IMR-90 (cell line): ENCODE measurements around the gene VTCN1. TPM values are rescaled to one million over a fixed set of nuclear protein-coding genes. Genes with fewer than 3 reads are reported as not detected.
"Not testable (repeated sequence)": the region's sequence is repeated elsewhere in the genome, so short reads cannot be mapped to it uniquely, and the experiment has no call there.

ENCODE experiments used
- ATAC-seq: fragments of 200-7000 bp; cut with Tn5 transposase; 2 replicates; pipeline ENCODE4 v1.9.1; 2020; ENCODE audit warnings: low read depth, mild to moderate bottlenecking, moderate library complexity
- BruUV-seq: library from RNA; stranded (reverse); fragments of 400-500 nt; replicated peaks from 2 replicates; lab custom pipeline; 2021; lab: Mats Ljungman, UMichigan
- CTCF ChIA-PET: fragments of 300-600 bp; formaldehyde crosslinking; extraction: SDS; loops from one replicate; lab custom pipeline; 2021; ENCODE audit warnings: antibody characterized with exemption; lab: Yijun Ruan, JAX
- POLR2A ChIA-PET: fragments of 300-600 bp; sonication (Branson Sonifier 250); formaldehyde crosslinking; loops from one replicate; lab custom pipeline; 2022; ENCODE audit warnings: antibody characterized with exemption; ENCODE audit not compliant: unreplicated experiment; lab: Charles Lee
- DNase-seq: peaks from one replicate; pipeline ENCODE4 v3.0.0; 2013
- H2AFZ ChIP-seq: replicated peaks from 2 replicates; pipeline ENCODE3; 2013; ENCODE audit warnings: low read length, mild to moderate bottlenecking; ENCODE audit not compliant: poor library complexity
- H2AK5ac ChIP-seq: 2 replicates; pipeline ENCODE4 v1.6.1; 2013; ENCODE audit warnings: low read depth, low read length, inconsistent platforms
- H2AK9ac ChIP-seq: replicated peaks from 2 replicates; pipeline ENCODE3; 2013; ENCODE audit warnings: mild to moderate bottlenecking, low read depth, low read length, moderate library complexity; ENCODE audit not compliant: poor library complexity
- H2BK120ac ChIP-seq: 2 replicates; pipeline ENCODE4 v1.6.1; 2013; ENCODE audit warnings: low read depth, low read length, inconsistent platforms
- H2BK15ac ChIP-seq: 3 replicates; pipeline ENCODE4 v1.6.1; 2013; ENCODE audit warnings: low read depth, low read length, inconsistent platforms
- H2BK20ac ChIP-seq: 2 replicates; pipeline ENCODE4 v1.6.1; 2013; ENCODE audit warnings: low read depth, mild to moderate bottlenecking, inconsistent platforms, low read length, moderate library complexity
- H2BK5ac ChIP-seq: 2 replicates; pipeline ENCODE4 v1.6.1; 2013; ENCODE audit warnings: mild to moderate bottlenecking, low read depth, low read length, inconsistent platforms; ENCODE audit not compliant: poor library complexity, severe bottlenecking
- H3K14ac ChIP-seq: replicated peaks from 2 replicates; pipeline ENCODE4 v1.6.1; 2013; ENCODE audit warnings: low read depth, low read length, inconsistent platforms
- H3K18ac ChIP-seq: 2 replicates; pipeline ENCODE4 v1.6.1; 2013; ENCODE audit warnings: low read depth, low read length, control low read depth
- H3K23ac ChIP-seq: 2 replicates; pipeline ENCODE4 v1.6.1; 2013; ENCODE audit warnings: low read depth, low read length, inconsistent platforms
- H3K27ac ChIP-seq: 2 replicates; pipeline ENCODE4 v1.5.1; 2013; ENCODE audit warnings: mild to moderate bottlenecking, control low read depth, low read length; ENCODE audit not compliant: insufficient read depth
- H3K27me3 ChIP-seq: 2 replicates; pipeline ENCODE4 v1.6.1; 2013; ENCODE audit warnings: low read length; ENCODE audit not compliant: control insufficient read depth, insufficient read depth
- H3K36me3 ChIP-seq: 2 replicates; pipeline ENCODE4 v1.6.1; 2013; ENCODE audit warnings: low read length, mixed read lengths; ENCODE audit not compliant: control insufficient read depth, insufficient read depth
- H3K4ac ChIP-seq: 2 replicates; pipeline ENCODE4 v1.6.1; 2013; ENCODE audit warnings: low read depth, low read length, inconsistent platforms
- H3K4me1 ChIP-seq: 2 replicates; pipeline ENCODE4 v1.6.1; 2013; ENCODE audit warnings: low read length, mixed read lengths; ENCODE audit not compliant: control insufficient read depth, insufficient read depth
- H3K4me2 ChIP-seq: 2 replicates; pipeline ENCODE4 v1.6.1; 2013; ENCODE audit warnings: low read depth, mild to moderate bottlenecking, control low read depth, low read length, moderate library complexity
- H3K4me3 ChIP-seq: 2 replicates; pipeline ENCODE4 v1.5.1; 2013; ENCODE audit warnings: low read depth, mild to moderate bottlenecking, control low read depth, low read length, moderate library complexity; ENCODE audit not compliant: insufficient read depth
- H3K56ac ChIP-seq: 2 replicates; pipeline ENCODE4 v1.6.1; 2013; ENCODE audit warnings: low read length, inconsistent platforms; ENCODE audit not compliant: insufficient read depth; ENCODE audit errors: extremely low read depth
- H3K79me1 ChIP-seq, 2 experiments: 2 replicates each; pipeline ENCODE4 v1.6.1; 2013; ENCODE audit warnings: low read length in 2 of 2, inconsistent platforms in 1 of 2, low read depth in 1 of 2
- H3K9ac ChIP-seq: 2 replicates; pipeline ENCODE4 v1.6.1; 2013; ENCODE audit warnings: low read depth, low read length, control low read depth
- H3K9me1 ChIP-seq: 2 replicates; pipeline ENCODE4 v1.6.1; 2013; ENCODE audit warnings: low read length, inconsistent platforms; ENCODE audit not compliant: insufficient read depth
- H3K9me3 ChIP-seq: 2 replicates; pipeline ENCODE4 v1.6.1; 2013; ENCODE audit warnings: low read length; ENCODE audit not compliant: control insufficient read depth, insufficient read depth
- H4K20me1 ChIP-seq: 2 replicates; pipeline ENCODE4 v1.6.1; 2013; ENCODE audit warnings: low read length, inconsistent platforms; ENCODE audit not compliant: insufficient read depth
- H4K5ac ChIP-seq: 2 replicates; pipeline ENCODE4 v1.6.1; 2013; ENCODE audit warnings: mild to moderate bottlenecking, low read depth, low read length, control low read depth
- H4K8ac ChIP-seq, 2 experiments: 2 replicates each; pipeline ENCODE4 v1.6.1; 2013; ENCODE audit warnings: low read depth in 2 of 2, low read length in 2 of 2, control low read depth in 1 of 2, inconsistent platforms in 1 of 2
- H4K91ac ChIP-seq: 2 replicates; pipeline ENCODE4 v1.6.1; 2013; ENCODE audit warnings: low read depth, low read length, inconsistent platforms; ENCODE audit not compliant: insufficient read depth
- WGBS, 2 experiments: methylation state at CpG; one replicate each; pipeline versions ENCODE4 v1.1.5 to v1.1.7; 2013; ENCODE audit warnings: missing lambda C conversion rate in 2 of 2; ENCODE audit not compliant: insufficient read length in 1 of 2; ENCODE audit errors: extremely low coverage in 2 of 2; 5-methylcytosine and 5-hydroxymethylcytosine counted together
- dilution Hi-C: fragments of 300-500 bp; cut with HindIII; formaldehyde crosslinking; loops from one replicate; pipeline ENCODE4 v1.14.3; 2018; ENCODE audit warnings: low sequenced_read_pairs; ENCODE audit not compliant: unreplicated experiment
- in situ Hi-C: fragments of 300-500 bp; cut with MboI; formaldehyde crosslinking; loops from 3 replicates; pipeline ENCODE4 v1.14.3; 2019; ENCODE audit warnings: low sequenced_read_pairs, inconsistent platforms, mixed read lengths
- intact Hi-C: fragments of 100-400 bp; cut with micrococcal nuclease; formaldehyde crosslinking; loops from 2 replicates; pipeline ENCODE4 v1.10.0; 2022
- polyA plus RNA-seq, 3 experiments: library from polyadenylated mRNA; depleted of rRNA; stranded (reverse); fragments of >200 nt; gene quantifications; 2 replicates each; pipeline ENCODE4 v1.2.3, GENCODE V29; 2012; ENCODE audit warnings: low replicate concordance in 1 of 3
- total RNA-seq: library from RNA; depleted of rRNA; stranded (reverse); fragments of >200 nt; gene quantifications from 2 replicates; pipeline ENCODE4 v1.2.3, GENCODE V29; 2012

The VTCN1 gene
- total and polyA plus RNA-seq, 2 of the 4 experiments (the other 2 are of a cell fraction): not detected

- H2BK20ac ChIP-seq, H3K4ac ChIP-seq, H4K5ac ChIP-seq, H3K4me2 ChIP-seq, H2AK5ac ChIP-seq, H3K4me3 ChIP-seq, H3K9ac ChIP-seq, H3K4me1 ChIP-seq, H3K27ac ChIP-seq, intact Hi-C loops, H4K20me1 ChIP-seq, ATAC-seq, in situ Hi-C loops, H2BK120ac ChIP-seq, dilution Hi-C loops, H3K56ac ChIP-seq, H2AK9ac ChIP-seq, H3K23ac ChIP-seq, H2BK15ac ChIP-seq, H3K14ac ChIP-seq, H2BK5ac ChIP-seq, CTCF ChIA-PET, H4K8ac ChIP-seq, H3K9me3 ChIP-seq, BruUV-seq, H3K18ac ChIP-seq, H3K36me3 ChIP-seq, H2AFZ ChIP-seq, H3K27me3 ChIP-seq, POLR2A ChIA-PET, H3K79me1 ChIP-seq, DNase-seq, H4K91ac ChIP-seq: not testable (repeated sequence)
- WGBS, 2 experiments: no CpG with 5 or more reads among the region's 5 CpGs
- H3K9me1 ChIP-seq: peaks cover 10% of the 10 kb centered on the region
These were observed 59.4 kb downstream of the VTCN1 start for GRCh38 chr1:117151305-117151704.
